ENCODE results near the gene TATDN3.
"Not testable (repeated sequence)": the region's sequence is repeated elsewhere in the genome, so short reads cannot be mapped to it uniquely, and the experiment has no call there.

DNA sequence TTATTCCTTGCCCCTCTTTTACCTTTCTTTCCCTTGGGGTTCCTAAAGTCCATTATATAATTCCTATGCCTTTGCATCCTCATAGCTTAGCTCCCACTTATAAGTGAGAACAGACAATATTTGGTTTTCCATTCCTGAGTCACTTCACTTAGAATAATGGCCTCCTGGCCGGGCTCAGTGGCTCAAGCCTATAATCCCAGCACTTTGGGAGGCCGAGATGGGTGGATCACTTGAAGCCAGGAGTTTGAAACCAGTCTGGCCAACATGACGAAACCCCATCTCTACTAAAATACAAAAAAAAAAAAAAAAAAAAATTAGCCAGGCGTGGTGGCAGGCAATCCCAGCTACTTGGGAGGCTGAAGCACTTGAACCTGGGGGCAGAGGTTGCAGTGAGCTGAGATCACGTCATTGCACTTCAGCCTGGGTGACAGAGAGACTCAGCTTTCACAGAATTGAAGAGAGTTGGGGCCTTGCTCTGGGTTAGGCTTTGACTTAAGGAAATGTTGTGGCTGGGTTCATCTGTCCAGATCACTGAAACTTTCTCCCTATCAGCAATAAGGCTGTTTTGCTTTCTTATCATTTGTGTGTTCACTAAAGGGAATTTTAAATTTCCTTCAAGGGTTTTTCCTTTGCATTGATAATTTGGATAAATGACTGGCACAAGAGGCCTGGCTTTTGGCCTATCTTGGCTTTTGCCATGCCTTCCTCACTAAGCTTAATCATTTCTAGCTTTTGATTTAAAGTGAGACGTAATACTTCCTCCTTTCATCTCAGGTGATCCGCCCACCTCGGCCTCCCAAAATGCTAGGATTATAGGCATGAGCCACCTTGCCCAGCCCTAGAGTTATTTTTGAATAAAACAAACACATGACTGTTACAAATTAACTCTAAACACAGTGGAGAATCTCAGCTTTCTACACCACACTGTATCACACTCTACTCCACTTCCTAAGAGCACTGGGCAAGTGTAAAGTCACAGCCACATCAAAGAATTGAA is 41.8 kb downstream of the TATDN3 start:
- TF ChIP-seq, protein P1, sequence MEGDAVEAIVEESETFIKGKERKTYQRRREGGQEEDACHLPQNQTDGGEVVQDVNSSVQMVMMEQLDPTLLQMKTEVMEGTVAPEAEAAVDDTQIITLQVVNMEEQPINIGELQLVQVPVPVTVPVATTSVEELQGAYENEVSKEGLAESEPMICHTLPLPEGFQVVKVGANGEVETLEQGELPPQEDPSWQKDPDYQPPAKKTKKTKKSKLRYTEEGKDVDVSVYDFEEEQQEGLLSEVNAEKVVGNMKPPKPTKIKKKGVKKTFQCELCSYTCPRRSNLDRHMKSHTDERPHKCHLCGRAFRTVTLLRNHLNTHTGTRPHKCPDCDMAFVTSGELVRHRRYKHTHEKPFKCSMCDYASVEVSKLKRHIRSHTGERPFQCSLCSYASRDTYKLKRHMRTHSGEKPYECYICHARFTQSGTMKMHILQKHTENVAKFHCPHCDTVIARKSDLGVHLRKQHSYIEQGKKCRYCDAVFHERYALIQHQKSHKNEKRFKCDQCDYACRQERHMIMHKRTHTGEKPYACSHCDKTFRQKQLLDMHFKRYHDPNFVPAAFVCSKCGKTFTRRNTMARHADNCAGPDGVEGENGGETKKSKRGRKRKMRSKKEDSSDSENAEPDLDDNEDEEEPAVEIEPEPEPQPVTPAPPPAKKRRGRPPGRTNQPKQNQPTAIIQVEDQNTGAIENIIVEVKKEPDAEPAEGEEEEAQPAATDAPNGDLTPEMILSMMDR (IDR thresholded peaks at IDR 0.05): not testable (repeated sequence)
- not testable (repeated sequence) for TF ChIP-seq POLR2A (IDR thresholded peaks at IDR 0.05)
